Central memory CD8-positive, alpha-beta T cell (primary cell): ENCODE data around the gene IQCB1.

Source experiments
- ATAC-seq: fragments of 150-1000 bp; cut with Tn5 transposase; replicated peaks from 2 replicates; pipeline ENCODE4 v1.10.0; 2022; ENCODE audit warnings: mild to moderate bottlenecking, moderate FRiP score, moderate number of reproducible peaks; ENCODE audit not compliant: poor library complexity, severe bottlenecking; ENCODE audit errors: extremely low read depth
- DNase-seq, 2 donors: peaks; one replicate each; pipeline ENCODE4 v3.0.0; 2021; ENCODE audit warnings: low spot score in 2 of 2
- H3K27ac Mint-ChIP-seq: one replicate; pipeline ENCODE4 v1.8.0; 2022; ENCODE audit warnings: low read depth, mild to moderate bottlenecking, moderate library complexity, mixed read lengths
- H3K27me3 Mint-ChIP-seq: one replicate; pipeline ENCODE4 v1.8.0; 2022; ENCODE audit warnings: mixed read lengths
- H3K36me3 Mint-ChIP-seq: one replicate; pipeline ENCODE4 v1.8.0; 2022; ENCODE audit warnings: mild to moderate bottlenecking, moderate library complexity, mixed read lengths; ENCODE audit not compliant: insufficient read depth
- H3K4me1 Mint-ChIP-seq: one replicate; pipeline ENCODE4 v1.8.0; 2022; ENCODE audit warnings: mixed read lengths
- H3K4me3 Mint-ChIP-seq: one replicate; pipeline ENCODE4 v1.8.0; 2022; ENCODE audit warnings: mild to moderate bottlenecking, moderate library complexity, mixed read lengths
- H3K9me3 Mint-ChIP-seq: one replicate; pipeline ENCODE4 v1.8.0; 2022; ENCODE audit warnings: mixed read lengths

Gene IQCB1

DNA sequence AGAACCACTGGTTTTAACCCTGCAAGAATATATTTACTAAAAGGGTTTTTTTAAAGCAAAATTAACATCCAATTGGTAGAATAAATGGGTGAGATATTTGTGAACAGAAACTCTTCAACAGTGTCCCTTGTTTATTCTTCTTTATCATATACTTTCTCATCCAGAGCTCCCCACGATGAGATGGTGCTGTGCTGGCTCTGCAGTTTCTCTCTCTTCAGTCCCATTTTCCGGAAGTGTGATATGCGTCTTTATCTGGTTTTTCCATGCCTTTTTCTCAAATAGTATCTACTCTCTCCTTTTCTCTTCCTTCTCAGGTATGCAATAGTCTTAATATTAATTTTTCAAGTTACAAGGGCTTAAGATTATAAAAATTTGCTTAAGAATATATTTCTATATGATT lies 1.6 kb upstream of the IQCB1 start:
- Mint-ChIP-seq H3K27me3 (no peaks in the 10 kb centered on the region), H3K4me1 (peaks cover 37% of the 10 kb centered on the region)

DNA sequence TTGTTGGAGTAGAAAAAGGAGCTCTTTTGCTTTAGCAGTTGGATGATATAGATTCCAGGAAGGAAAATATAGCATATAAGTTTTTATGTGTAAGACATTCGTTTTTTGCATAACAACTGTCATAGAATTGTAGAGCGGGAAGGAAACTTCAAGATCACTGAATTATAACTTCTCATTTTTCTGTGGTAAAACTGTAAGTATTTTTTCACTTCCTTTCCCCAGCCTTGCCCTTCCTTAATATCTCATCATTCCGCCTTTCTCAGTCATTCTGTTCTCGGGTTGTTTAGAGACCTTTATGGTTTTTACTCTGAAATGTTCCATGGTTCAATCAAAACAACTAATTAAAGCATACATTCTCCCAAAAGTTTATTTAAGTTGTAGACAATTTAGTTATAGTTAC lies 1.2 kb upstream of the IQCB1 start:
- ATAC-seq (no peak), DNase-seq (no peak)
- peaks cover 18% of the 10 kb centered on the region for H3K36me3 Mint-ChIP-seq
- H3K4me3 Mint-ChIP-seq, result peak overlapping the region; percentile 94
- peaks cover 37% of the 10 kb centered on the region for H3K4me1 Mint-ChIP-seq
- H3K9me3 Mint-ChIP-seq, result no peaks in the 10 kb centered on the region
- no peaks in the 10 kb centered on the region for H3K27me3 Mint-ChIP-seq
- peak overlapping the region; percentile 94 for H3K27ac Mint-ChIP-seq

More for the DNA sequence above, 1.6 kb upstream of the IQCB1 start:
- DNase-seq, result no peak
- peak overlapping the region; percentile 94 for H3K4me3 Mint-ChIP-seq
- ATAC-seq, result no peak
- no peak overlapping the region for H3K27ac Mint-ChIP-seq
- peaks cover 18% of the 10 kb centered on the region for H3K36me3 Mint-ChIP-seq
- H3K9me3 Mint-ChIP-seq, result no peaks in the 10 kb centered on the region

GRCh38 chr3:121835465-121835801 lies 573 bp upstream of the IQCB1 start:
- Mint-ChIP-seq H3K27ac (peak overlapping the region; percentile 94), H3K36me3 (peaks cover 21% of the 10 kb centered on the region), H3K4me3 (peak overlapping the region; percentile 94), H3K27me3 (no peaks in the 10 kb centered on the region), H3K4me1 (peaks cover 42% of the 10 kb centered on the region), H3K9me3 (no peaks in the 10 kb centered on the region)
- ATAC-seq (peak; percentile 19), DNase-seq (no peak)

DNA sequence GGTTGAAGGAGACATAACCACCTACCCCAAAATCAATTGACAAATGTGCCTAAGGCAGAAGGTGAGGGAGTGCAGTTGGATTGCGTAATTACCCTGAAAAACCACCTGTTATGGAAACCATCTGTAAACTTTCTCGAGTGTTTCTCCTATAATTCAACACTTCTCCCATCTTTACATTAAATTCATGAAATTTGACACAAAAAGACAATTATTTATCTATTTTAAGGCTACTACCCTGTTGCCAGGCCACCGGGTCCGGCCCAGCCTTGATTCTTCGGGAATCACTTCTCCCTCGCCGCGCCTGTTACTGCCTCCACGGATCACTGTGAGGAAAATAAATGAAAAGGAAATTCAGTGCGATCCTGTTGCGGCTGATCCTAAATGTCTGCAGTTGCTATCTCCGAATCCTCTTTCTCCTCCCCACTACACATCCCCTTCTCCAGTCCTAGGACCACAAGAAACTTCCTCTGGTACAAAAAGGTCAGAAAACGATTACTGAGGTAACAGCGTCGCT lies 646 bp downstream of the IQCB1 start:
- ATAC-seq, result no peak
- Mint-ChIP-seq H3K27ac (peak overlapping the region; percentile 94), H3K9me3 (no peaks in the 10 kb centered on the region), H3K4me3 (peak overlapping the region; percentile 94), H3K4me1 (peaks cover 49% of the 10 kb centered on the region), H3K27me3 (no peaks in the 10 kb centered on the region), H3K36me3 (peaks cover 22% of the 10 kb centered on the region)
- DNase-seq, result no peak

DNA sequence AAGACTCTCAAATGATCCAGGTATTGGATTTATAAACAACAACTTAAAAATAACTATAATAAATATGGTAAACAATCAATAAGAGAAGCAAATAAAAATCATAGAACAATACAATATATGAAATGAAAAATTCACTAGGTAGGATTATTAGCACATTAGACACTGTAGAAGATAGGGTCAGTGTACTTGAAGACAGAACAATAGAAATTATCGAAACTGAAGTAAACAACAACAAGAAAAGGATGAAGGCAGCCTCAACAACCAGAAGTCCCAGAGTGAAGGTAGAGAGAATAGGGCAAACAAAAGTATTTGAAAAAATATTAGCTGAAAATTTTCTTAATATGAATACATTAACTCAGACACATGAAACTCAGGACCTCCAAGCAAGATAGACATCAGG lies 11.9 kb downstream of the IQCB1 start:
- Mint-ChIP-seq H3K27me3 (no peaks in the 10 kb centered on the region), H3K27ac (no peak overlapping the region), H3K36me3 (peaks cover 46% of the 10 kb centered on the region), H3K9me3 (peaks cover 9% of the 10 kb centered on the region), H3K4me3 (peak overlapping the region; percentile 12), H3K4me1 (peaks cover 28% of the 10 kb centered on the region)
- no peak for ATAC-seq
- no peak for DNase-seq

- Mint-ChIP-seq H3K4me1 (peaks cover 33% of the 10 kb centered on the region), H3K27me3 (no peaks in the 10 kb centered on the region), H3K36me3 (peaks cover 37% of the 10 kb centered on the region), H3K4me3 (no peak overlapping the region), H3K27ac (peak overlapping the region; percentile 2), H3K9me3 (peaks cover 9% of the 10 kb centered on the region)
- DNase-seq, result no peak
- ATAC-seq, result no peak
Measured at GRCh38 chr3:121821421-121822199, 13.2 kb downstream of the IQCB1 start.

DNA sequence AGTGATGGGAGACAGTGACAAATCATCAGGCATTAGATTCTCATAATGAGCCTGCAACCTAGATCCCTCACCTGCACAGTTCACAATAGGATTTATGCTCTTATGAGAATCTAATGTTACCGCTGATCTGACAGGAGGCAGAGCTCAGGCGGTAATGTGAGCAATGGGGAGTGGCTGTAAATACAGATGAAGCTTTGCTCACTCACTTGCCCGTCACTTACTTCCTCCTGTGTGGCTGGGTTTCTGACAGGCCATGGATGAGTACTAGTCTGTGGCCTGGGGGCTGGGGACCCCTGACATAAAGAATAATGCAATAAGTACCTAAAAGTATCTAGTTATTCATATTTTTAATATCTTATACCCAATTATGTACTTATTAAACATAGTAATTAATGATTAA lies 15.6 kb downstream of the IQCB1 start:
- Mint-ChIP-seq H3K27ac (no peak overlapping the region), H3K4me1 (peaks cover 56% of the 10 kb centered on the region), H3K9me3 (peaks cover 9% of the 10 kb centered on the region), H3K27me3 (no peaks in the 10 kb centered on the region), H3K36me3 (peaks cover 19% of the 10 kb centered on the region), H3K4me3 (no peak overlapping the region)
- ATAC-seq, result no peak
- no peak for DNase-seq

DNA sequence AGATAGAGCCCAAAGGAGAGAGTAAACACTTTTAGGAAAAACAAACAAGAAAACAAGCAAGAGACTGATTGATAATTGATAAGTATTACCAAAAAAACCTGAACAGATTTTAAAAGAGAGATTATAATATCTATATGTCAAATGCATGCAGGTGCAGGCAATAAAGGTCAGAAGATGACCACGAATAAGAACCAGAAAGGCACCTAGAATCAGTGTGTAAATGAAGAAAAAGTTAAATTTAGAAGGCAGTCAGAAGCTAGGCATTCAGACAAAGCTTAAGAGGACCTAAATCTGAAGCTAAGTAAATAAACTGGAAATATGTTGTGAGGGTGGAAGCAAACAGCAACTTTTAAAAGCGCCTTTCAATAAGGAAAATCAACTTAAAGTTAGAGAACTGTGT lies 16.3 kb downstream of the IQCB1 start:
- Mint-ChIP-seq H3K27me3 (no peaks in the 10 kb centered on the region), H3K9me3 (peaks cover 9% of the 10 kb centered on the region), H3K4me3 (no peak overlapping the region), H3K4me1 (peaks cover 62% of the 10 kb centered on the region), H3K36me3 (peaks cover 15% of the 10 kb centered on the region), H3K27ac (no peak overlapping the region)
- no peak for ATAC-seq
- no peak for DNase-seq

GRCh38 chr3:121817753-121818152 lies 17.1 kb downstream of the IQCB1 start:
- Mint-ChIP-seq H3K9me3 (peaks cover under 1% of the 10 kb centered on the region), H3K4me3 (no peak overlapping the region), H3K4me1 (peaks cover 62% of the 10 kb centered on the region), H3K27ac (no peak overlapping the region), H3K36me3 (peaks cover 11% of the 10 kb centered on the region), H3K27me3 (no peaks in the 10 kb centered on the region)
- DNase-seq (no peak), ATAC-seq (no peak)

GRCh38 chr3:121809249-121809648 lies 25.6 kb downstream of the IQCB1 start:
- peaks cover 28% of the 10 kb centered on the region for H3K36me3 Mint-ChIP-seq
- no peak for ATAC-seq
- no peak overlapping the region for H3K27ac Mint-ChIP-seq

DNA sequence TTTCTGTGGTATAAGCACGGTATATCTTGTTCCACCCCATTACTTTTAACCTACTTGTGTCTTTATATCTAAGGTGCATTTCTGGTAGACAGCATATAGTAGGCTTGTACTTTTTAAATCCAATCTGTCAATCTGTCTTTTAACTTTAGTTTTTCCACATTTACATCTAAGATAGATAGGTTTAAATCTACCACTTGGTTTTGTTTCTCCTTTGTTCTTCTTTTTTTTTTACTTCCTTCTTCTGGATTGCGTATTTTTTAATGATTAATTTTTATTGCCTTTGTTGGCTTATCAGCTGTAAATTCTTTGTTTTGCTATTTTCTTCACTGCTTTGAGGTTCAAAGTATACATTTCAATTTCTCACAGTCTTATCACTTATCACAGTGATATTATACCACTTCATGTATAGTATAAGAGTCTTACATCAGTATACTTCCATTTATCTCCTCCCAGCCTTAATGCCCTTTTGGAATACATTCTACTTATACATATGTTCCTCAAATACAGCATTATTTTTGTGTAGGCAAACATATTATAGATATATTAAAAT lies 31.0 kb downstream of the IQCB1 start:
- DNase-seq, result no peak
- Mint-ChIP-seq H3K27me3 (no peaks in the 10 kb centered on the region), H3K36me3 (peaks cover 31% of the 10 kb centered on the region), H3K9me3 (no peaks in the 10 kb centered on the region), H3K4me3 (no peak overlapping the region), H3K27ac (peak overlapping the region; percentile 54), H3K4me1 (peaks cover 6% of the 10 kb centered on the region)
- no peak for ATAC-seq

More at GRCh38 chr3:121809249-121809648, 25.6 kb downstream of the IQCB1 start:
- Mint-ChIP-seq H3K4me1 (peaks cover 19% of the 10 kb centered on the region), H3K27me3 (no peaks in the 10 kb centered on the region), H3K9me3 (no peaks in the 10 kb centered on the region), H3K4me3 (no peak overlapping the region)
- no peak for DNase-seq

DNA sequence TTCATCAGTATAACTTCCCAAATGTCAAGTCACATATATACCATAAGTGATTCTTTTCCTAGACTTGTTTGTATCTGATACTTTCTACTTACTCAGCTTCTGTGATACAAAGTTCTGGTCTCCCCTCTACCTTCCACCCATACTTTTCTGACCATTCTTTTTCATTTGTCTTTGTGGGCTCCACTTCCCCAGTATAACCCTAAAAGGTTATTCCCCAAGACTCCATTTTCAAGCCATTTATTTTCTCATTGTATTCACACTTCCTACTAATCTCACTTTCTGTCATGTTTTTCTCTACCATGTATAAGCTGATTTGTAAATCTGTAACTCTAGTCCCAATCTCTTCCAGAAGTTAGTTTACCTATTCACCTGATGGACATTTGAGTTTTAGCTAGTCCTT lies 34.0 kb downstream of the IQCB1 start:
- peaks cover 6% of the 10 kb centered on the region for H3K4me1 Mint-ChIP-seq
- H3K9me3 Mint-ChIP-seq, result no peaks in the 10 kb centered on the region
- DNase-seq, result no peak
- no peak for ATAC-seq
- H3K4me3 Mint-ChIP-seq, result no peak overlapping the region
- H3K27ac Mint-ChIP-seq, result peak overlapping the region; percentile 19
- no peaks in the 10 kb centered on the region for H3K27me3 Mint-ChIP-seq
- H3K36me3 Mint-ChIP-seq, result peaks cover 28% of the 10 kb centered on the region

DNA sequence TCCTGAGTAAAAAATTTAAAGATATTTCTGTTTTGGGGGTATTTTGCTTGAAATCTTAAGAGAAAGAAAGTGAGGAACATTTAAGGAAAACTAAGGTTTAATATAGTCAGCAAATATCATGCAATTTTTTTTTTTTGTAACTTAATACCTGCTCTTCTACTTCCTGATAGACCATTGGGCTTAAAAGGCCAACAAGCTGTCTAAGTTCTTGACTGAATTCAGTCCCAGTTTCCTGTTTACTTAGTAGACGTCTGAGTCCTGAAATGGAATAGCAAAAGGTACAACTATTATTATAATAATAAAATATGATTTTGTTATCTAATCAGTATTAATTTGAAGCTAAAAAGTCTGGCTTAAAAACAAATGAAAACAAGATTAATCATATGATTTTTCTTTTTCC lies 37.9 kb downstream of the IQCB1 start:
- DNase-seq, result no peak
- ATAC-seq, result no peak
- no peaks in the 10 kb centered on the region for H3K27me3 Mint-ChIP-seq
- peaks cover 14% of the 10 kb centered on the region for H3K36me3 Mint-ChIP-seq
- H3K27ac Mint-ChIP-seq, result no peak overlapping the region
- no peaks in the 10 kb centered on the region for H3K9me3 Mint-ChIP-seq
- peaks cover 6% of the 10 kb centered on the region for H3K4me1 Mint-ChIP-seq
- H3K4me3 Mint-ChIP-seq, result no peak overlapping the region
